ENCODE data around the gene CRIP3. TPM values are rescaled to one million over a fixed set of nuclear protein-coding genes. Genes with fewer than 3 reads are reported as not detected.

CRIP3 gene
- total and polyA plus RNA-seq, 2 donors, result 0.61 to 11.0 TPM

DNA sequence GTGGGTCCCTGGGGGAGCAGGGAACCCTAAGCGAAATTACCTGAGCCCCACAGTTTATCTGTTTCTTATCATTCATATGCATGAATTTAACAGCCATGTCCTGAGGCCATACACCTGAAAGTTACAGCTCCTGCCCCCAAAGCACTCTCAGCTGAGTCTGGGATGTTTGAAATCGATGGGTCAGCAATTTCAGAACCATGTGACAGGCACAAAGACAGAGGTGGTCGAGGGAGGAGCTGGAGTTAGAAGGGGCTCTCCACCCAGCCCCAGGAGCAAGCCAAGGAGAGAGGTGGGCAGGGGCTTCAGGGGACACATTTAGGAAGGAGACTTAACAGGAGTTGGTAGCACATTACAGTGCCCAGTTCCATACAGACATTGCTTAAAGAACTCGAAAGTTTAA is 50.4 kb downstream of the CRIP3 start:
- H3K27ac ChIP-seq (ENCODE audit: low read depth in 1 of 2, low read length in 1 of 2), result no peak overlapping the region
- no peak overlapping the region for H3K4me3 ChIP-seq (ENCODE audit: low read length in 2 of 2)
- peaks cover 0 to 1% of the 10 kb centered on the region in 2 donors for H3K9me3 ChIP-seq (ENCODE audit: control insufficient read depth in 2 of 2, insufficient read depth in 1 of 2, low read length in 1 of 2)
- 88% methylated on average over 4 of the region's 4 CpGs for WGBS
- no peak for DNase-seq (ENCODE audit: low read depth in 6 of 9, low spot score in 9 of 9)
- H3K36me3 ChIP-seq (ENCODE audit: control insufficient read depth in 2 of 2, insufficient read depth in 2 of 2, low read length in 1 of 2), result no peaks in the 10 kb centered on the region
- no peaks in the 10 kb centered on the region for H3K4me1 ChIP-seq (ENCODE audit: control insufficient read depth in 2 of 2, insufficient read depth in 2 of 2, low read length in 2 of 2)
- H3K27me3 ChIP-seq (ENCODE audit: control insufficient read depth in 2 of 2, insufficient read depth in 1 of 2, low read length in 1 of 2), result peaks cover 2 to 40% of the 10 kb centered on the region in 2 donors

DNA sequence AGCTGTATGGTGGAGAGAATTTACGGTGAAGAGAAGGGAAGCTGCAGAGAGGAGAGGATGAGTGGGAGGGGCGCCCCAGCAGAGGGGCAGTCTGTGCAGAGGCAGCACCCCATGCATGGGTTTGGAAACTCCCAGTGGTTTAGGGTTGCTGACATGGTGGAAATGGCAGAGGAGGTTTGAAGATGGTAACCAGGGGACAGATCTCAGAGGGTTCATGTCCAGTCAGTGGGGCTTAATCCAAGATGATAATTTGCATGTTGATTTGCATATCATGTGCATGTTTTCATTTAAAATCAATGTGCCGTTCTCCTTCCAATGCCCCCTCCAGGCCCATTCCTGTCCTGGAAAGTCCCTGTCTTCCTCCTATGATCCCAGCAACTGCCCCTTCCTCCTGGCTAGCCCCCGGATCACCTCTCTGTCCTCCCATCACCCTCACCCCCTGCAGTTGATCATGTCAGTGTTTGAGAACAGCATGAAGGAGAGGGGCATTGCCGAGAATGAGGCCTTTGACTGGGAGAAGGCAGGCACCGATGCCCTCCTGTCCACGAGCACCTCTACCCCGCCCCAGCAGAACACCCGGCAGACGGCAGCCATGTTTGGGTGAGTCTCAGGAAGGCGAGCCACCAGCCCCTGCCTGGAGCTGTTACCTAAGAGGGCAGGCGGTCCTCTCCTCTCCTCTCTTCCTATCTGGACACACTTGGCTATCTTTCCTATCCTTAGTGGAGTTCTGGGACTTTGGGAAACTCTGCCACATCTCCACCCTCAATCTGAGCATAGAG is 51.1 kb downstream of the CRIP3 start:
- no peak overlapping the region for H3K27ac ChIP-seq (ENCODE audit: low read depth in 1 of 2, low read length in 1 of 2)
- 90% methylated on average over 12 of the region's 12 CpGs for WGBS
- H3K27me3 ChIP-seq (ENCODE audit: control insufficient read depth in 2 of 2, insufficient read depth in 1 of 2, low read length in 1 of 2), result peaks cover 2 to 46% of the 10 kb centered on the region in 2 donors
- no peaks in the 10 kb centered on the region for H3K4me1 ChIP-seq (ENCODE audit: control insufficient read depth in 2 of 2, insufficient read depth in 2 of 2, low read length in 2 of 2)
- DNase-seq (ENCODE audit: low read depth in 6 of 9, low spot score in 9 of 9), result no peak
- no peaks in the 10 kb centered on the region for H3K36me3 ChIP-seq (ENCODE audit: control insufficient read depth in 2 of 2, insufficient read depth in 2 of 2, low read length in 1 of 2)
- no peak overlapping the region for H3K4me3 ChIP-seq (ENCODE audit: low read length in 2 of 2)
- H3K9me3 ChIP-seq (ENCODE audit: control insufficient read depth in 2 of 2, insufficient read depth in 1 of 2, low read length in 1 of 2), result peaks cover 0 to 1% of the 10 kb centered on the region in 2 donors

- peaks cover 2 to 53% of the 10 kb centered on the region in 2 donors for H3K27me3 ChIP-seq (ENCODE audit: control insufficient read depth in 2 of 2, insufficient read depth in 1 of 2, low read length in 1 of 2)
- no peak for DNase-seq (ENCODE audit: low read depth in 6 of 9, low spot score in 9 of 9)
Observed at GRCh38 chr6:43256670-43257366, 51.8 kb downstream of the CRIP3 start.

More at GRCh38 chr6:43256670-43257366, 51.8 kb downstream of the CRIP3 start:
- Histone ChIP-seq H3K36me3 (ENCODE audit: control insufficient read depth in 2 of 2, insufficient read depth in 2 of 2, low read length in 1 of 2) (no peaks in the 10 kb centered on the region), H3K27ac (ENCODE audit: low read depth in 1 of 2, low read length in 1 of 2) (no peak overlapping the region), H3K9me3 (ENCODE audit: control insufficient read depth in 2 of 2, insufficient read depth in 1 of 2, low read length in 1 of 2) (peaks cover 0 to 1% of the 10 kb centered on the region in 2 donors), H3K4me1 (ENCODE audit: control insufficient read depth in 2 of 2, insufficient read depth in 2 of 2, low read length in 2 of 2) (peaks cover 0 to under 1% of the 10 kb centered on the region in 2 donors), H3K4me3 (ENCODE audit: low read length in 2 of 2) (no peak overlapping the region)
- WGBS, result 96% methylated on average over 9 of the region's 9 CpGs

Other genes with a start within 250 kb of the CRIP3 start
- 28.0 TPM for gene MRPL2, start 249.4 kb downstream of the CRIP3 start, total RNA-seq
- gene MRPL2, start 249.4 kb downstream of the CRIP3 start, polyA plus RNA-seq, result 49.9 TPM
- gene KLC4, start 249.2 kb downstream of the CRIP3 start, total RNA-seq, result 20.3 TPM
- gene KLC4, start 249.2 kb downstream of the CRIP3 start, polyA plus RNA-seq, result 27.1 TPM
- gene PTK7, start 232.5 kb downstream of the CRIP3 start, total RNA-seq, result 48.1 TPM
- 101 TPM for gene PTK7, start 232.5 kb downstream of the CRIP3 start, polyA plus RNA-seq
- gene SRF, start 137.6 kb downstream of the CRIP3 start, total RNA-seq, result 18.1 TPM
- gene SRF, start 137.6 kb downstream of the CRIP3 start, polyA plus RNA-seq, result 25.5 TPM
- gene CUL9, start 126.6 kb downstream of the CRIP3 start, total RNA-seq, result 25.3 TPM
- gene CUL9, start 126.6 kb downstream of the CRIP3 start, polyA plus RNA-seq, result 119 TPM
- 58.9 TPM for gene DNPH1, start 79.3 kb downstream of the CRIP3 start, total RNA-seq
- 46.7 TPM for gene DNPH1, start 79.3 kb downstream of the CRIP3 start, polyA plus RNA-seq
- gene TTBK1, start 65.3 kb downstream of the CRIP3 start, total RNA-seq, result 0.05 TPM
- 0.09 TPM for gene TTBK1, start 65.3 kb downstream of the CRIP3 start, polyA plus RNA-seq
- 0.09 TPM for gene SLC22A7, start 10.6 kb downstream of the CRIP3 start, total RNA-seq
- gene SLC22A7, start 10.6 kb downstream of the CRIP3 start, polyA plus RNA-seq, result 0.16 TPM
- gene ZNF318, start 60.8 kb upstream of the CRIP3 start, total RNA-seq, result 8.0 TPM
- 9.2 TPM for gene ZNF318, start 60.8 kb upstream of the CRIP3 start, polyA plus RNA-seq
- gene ABCC10, start 118.7 kb upstream of the CRIP3 start, total RNA-seq, result 8.9 TPM
- 47.6 TPM for gene ABCC10, start 118.7 kb upstream of the CRIP3 start, polyA plus RNA-seq
- gene DLK2, start 146.7 kb upstream of the CRIP3 start, total RNA-seq, result 1.5 TPM
- 10.0 TPM for gene DLK2, start 146.7 kb upstream of the CRIP3 start, polyA plus RNA-seq
- gene TJAP1, start 168.7 kb upstream of the CRIP3 start, total RNA-seq, result 10.1 TPM
- 32.1 TPM for gene TJAP1, start 168.7 kb upstream of the CRIP3 start, polyA plus RNA-seq
- gene LRRC73, start 201.5 kb upstream of the CRIP3 start, total RNA-seq, result 0.09 TPM
- gene LRRC73, start 201.5 kb upstream of the CRIP3 start, polyA plus RNA-seq, result 0.11 TPM
- 47.1 TPM for gene YIPF3, start 208.1 kb upstream of the CRIP3 start, total RNA-seq
- 62.0 TPM for gene YIPF3, start 208.1 kb upstream of the CRIP3 start, polyA plus RNA-seq
- 23.9 TPM for gene POLR1C, start 208.3 kb upstream of the CRIP3 start, total RNA-seq
- 28.5 TPM for gene POLR1C, start 208.3 kb upstream of the CRIP3 start, polyA plus RNA-seq

Measured in thymus (tissue), 11 donors.